NCI-H146 (cell line): ENCODE data around the gene CACNG7.
"Not testable (repeated sequence)": the region's sequence is repeated elsewhere in the genome, so short reads cannot be mapped to it uniquely, and the experiment has no call there.

Source experiments
- DNase-seq: peaks from one replicate; lab custom pipeline; 2025; lab: John Stamatoyannopoulos, UW

CACNG7 gene

GRCh38 chr19:53906211-53907192 lies 2.6 kb upstream of the CACNG7 start:
- DNase-seq, result no peak

- no peak for DNase-seq
These were observed 1.9 kb upstream of the CACNG7 start for GRCh38 chr19:53907193-53907581.

- no peak for DNase-seq
These were observed 1.4 kb upstream of the CACNG7 start for GRCh38 chr19:53907690-53908089.

- peak; percentile 3 for DNase-seq
These were observed 758 bp upstream of the CACNG7 start for GRCh38 chr19:53908106-53908934.

GRCh38 chr19:53909471-53910169 lies 542 bp downstream of the CACNG7 start:
- no peak for DNase-seq

GRCh38 chr19:53910170-53910518 lies 1.1 kb downstream of the CACNG7 start:
- DNase-seq, result no peak

- DNase-seq, result no peak
These were observed 3.6 kb downstream of the CACNG7 start for GRCh38 chr19:53912653-53913052.

GRCh38 chr19:53915000-53915399 lies 5.9 kb downstream of the CACNG7 start:
- DNase-seq, result no peak

- DNase-seq, result no peak
These were observed 6.9 kb downstream of the CACNG7 start for GRCh38 chr19:53916004-53916403.

GRCh38 chr19:53917356-53917755 lies 8.3 kb downstream of the CACNG7 start:
- DNase-seq, result no peak

GRCh38 chr19:53927739-53928138 lies 18.7 kb downstream of the CACNG7 start:
- no peak for DNase-seq

GRCh38 chr19:53936029-53936428 lies 27.0 kb downstream of the CACNG7 start:
- DNase-seq, result no peak

GRCh38 chr19:53942001-53942786 lies 33.1 kb downstream of the CACNG7 start:
- DNase-seq, result no peak

GRCh38 chr19:53944416-53944815 lies 35.3 kb downstream of the CACNG7 start:
- no peak for DNase-seq

- DNase-seq, result no peak
These were observed 35.9 kb downstream of the CACNG7 start for GRCh38 chr19:53944933-53945332.

GRCh38 chr19:53945441-53945840 lies 36.4 kb downstream of the CACNG7 start:
- no peak for DNase-seq

- DNase-seq, result no peak
These were observed 36.9 kb downstream of the CACNG7 start for GRCh38 chr19:53945998-53946397.

GRCh38 chr19:53947624-53948023 lies 38.5 kb downstream of the CACNG7 start:
- no peak for DNase-seq

GRCh38 chr19:53948611-53949010 lies 39.5 kb downstream of the CACNG7 start:
- not testable (repeated sequence) for DNase-seq

GRCh38 chr19:53951436-53951835 lies 42.4 kb downstream of the CACNG7 start:
- DNase-seq, result no peak

GRCh38 chr19:53951947-53952346 lies 42.9 kb downstream of the CACNG7 start:
- no peak for DNase-seq

GRCh38 chr19:53953383-53953782 lies 44.3 kb downstream of the CACNG7 start:
- no peak for DNase-seq
